NK-92 treated with Interleukin-12 subunit alpha and Interleukin-12 subunit beta, amount 100 ng/mL, for 24 hours (cell line): ENCODE data around the gene CHCT1.
"Not testable (repeated sequence)": the region's sequence is repeated elsewhere in the genome, so short reads cannot be mapped to it uniquely, and the experiment has no call there.

ENCODE experiments used
- DNase-seq: peaks from one replicate; lab custom pipeline; 2025; lab: John Stamatoyannopoulos, UW

CHCT1 gene

GRCh38 chr17:60422162-60422665 lies at the start of gene CHCT1:
TSS of gene CHCT1 (plus strand) at chr17:60422489. CDS start at chr17:60422593, 104 bp downstream.
- no peak for DNase-seq

GRCh38 chr17:60372790-60373483 lies 49.4 kb upstream of the CHCT1 start:
- DNase-seq, result no peak

GRCh38 chr17:60378187-60378586 lies 44.1 kb upstream of the CHCT1 start:
- not testable (repeated sequence) for DNase-seq

GRCh38 chr17:60379461-60379860 lies 42.8 kb upstream of the CHCT1 start:
- not testable (repeated sequence) for DNase-seq

- DNase-seq, result no peak
These were observed 40.3 kb upstream of the CHCT1 start for GRCh38 chr17:60381958-60382357.

- DNase-seq, result no peak
These were observed 38.9 kb upstream of the CHCT1 start for GRCh38 chr17:60383379-60383778.

GRCh38 chr17:60384921-60385320 lies 37.4 kb upstream of the CHCT1 start:
- DNase-seq, result not testable (repeated sequence)

GRCh38 chr17:60386147-60387058 lies 35.9 kb upstream of the CHCT1 start:
- no peak for DNase-seq

- no peak for DNase-seq
These were observed 34.6 kb upstream of the CHCT1 start for GRCh38 chr17:60387666-60388065.

GRCh38 chr17:60388742-60389141 lies 33.5 kb upstream of the CHCT1 start:
- DNase-seq, result no peak

- DNase-seq, result no peak
These were observed 32.1 kb upstream of the CHCT1 start for GRCh38 chr17:60390186-60390585.

- DNase-seq, result no peak
These were observed 31.3 kb upstream of the CHCT1 start for GRCh38 chr17:60390925-60391470.

GRCh38 chr17:60391471-60392041 lies 30.7 kb upstream of the CHCT1 start:
- no peak for DNase-seq

- DNase-seq, result peak; percentile 97
These were observed 30.0 kb upstream of the CHCT1 start, which contains the start of gene USP32 for GRCh38 chr17:60392042-60392844. TSS of gene USP32 (minus strand) at chr17:60392133. CDS start at chr17:60391939, 194 bp downstream.

- no peak for DNase-seq
These were observed 29.2 kb upstream of the CHCT1 start for GRCh38 chr17:60392845-60393702.

GRCh38 chr17:60393840-60394723 lies 28.2 kb upstream of the CHCT1 start:
- no peak for DNase-seq

- no peak for DNase-seq
These were observed 26.7 kb upstream of the CHCT1 start for GRCh38 chr17:60395508-60396065.

GRCh38 chr17:60396412-60396811 lies 25.9 kb upstream of the CHCT1 start:
- DNase-seq, result no peak
